NCI-H2081 treated with DMSO at 0.1 percent for 48 hours (cell line): Measurements from ENCODE around the gene ARTN.

Source experiments
- DNase-seq: peaks from one replicate; lab custom pipeline; 2025; lab: John Stamatoyannopoulos, UW

The ARTN gene

DNA sequence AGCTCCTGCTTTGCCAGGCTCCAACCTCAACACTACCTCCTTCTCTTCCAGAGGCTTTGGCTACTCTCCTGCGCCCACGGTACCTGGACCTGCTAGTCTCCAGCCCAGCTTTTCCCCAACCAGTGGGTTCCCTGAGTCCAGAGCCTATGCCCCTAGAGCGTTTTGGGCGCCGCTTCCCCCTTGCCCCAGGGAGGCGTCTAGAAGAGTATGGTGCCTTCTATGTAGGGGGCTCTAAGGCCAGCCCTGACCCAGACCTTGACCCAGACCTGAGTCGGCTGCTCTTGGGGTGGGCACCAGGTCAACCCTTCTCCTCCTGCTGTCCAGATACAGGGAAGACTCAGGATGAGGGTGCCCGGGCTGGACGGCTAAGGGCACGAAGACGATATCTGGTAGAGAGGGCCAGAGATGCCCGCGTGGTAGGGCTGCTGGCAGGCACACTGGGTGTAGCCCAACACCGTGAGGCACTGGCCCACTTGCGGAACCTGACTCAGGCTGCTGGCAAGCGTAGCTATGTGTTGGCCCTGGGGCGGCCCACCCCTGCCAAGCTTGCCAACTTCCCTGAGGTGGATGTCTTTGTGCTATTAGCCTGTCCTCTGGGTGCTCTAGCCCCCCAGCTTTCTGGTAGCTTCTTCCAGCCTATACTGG, 37.9 kb downstream of the ARTN start:
- no peak for DNase-seq

DNA sequence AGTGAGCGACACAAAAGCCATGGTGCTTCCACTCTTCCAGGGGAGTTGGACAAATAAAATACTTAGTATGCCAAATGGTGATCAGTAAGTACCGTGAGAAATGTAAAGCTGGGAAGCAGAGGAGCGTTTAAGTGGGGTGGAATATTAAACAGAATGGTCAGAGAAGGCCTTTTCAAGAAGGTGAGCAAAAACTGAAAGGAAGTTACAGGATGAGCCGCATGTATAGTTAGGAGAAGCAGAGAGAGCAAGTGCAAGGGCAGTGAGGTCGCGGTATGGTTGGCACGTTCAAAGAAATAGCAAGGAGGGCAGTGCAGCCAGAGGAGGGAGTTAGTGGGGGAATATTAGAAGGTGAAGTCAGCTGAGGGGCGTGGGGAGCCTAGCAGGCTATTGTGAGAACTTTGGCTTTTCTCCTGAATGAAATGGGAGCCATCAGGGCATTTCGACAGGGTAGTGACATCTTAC, 40.4 kb downstream of the ARTN start:
- no peak for DNase-seq

DNA sequence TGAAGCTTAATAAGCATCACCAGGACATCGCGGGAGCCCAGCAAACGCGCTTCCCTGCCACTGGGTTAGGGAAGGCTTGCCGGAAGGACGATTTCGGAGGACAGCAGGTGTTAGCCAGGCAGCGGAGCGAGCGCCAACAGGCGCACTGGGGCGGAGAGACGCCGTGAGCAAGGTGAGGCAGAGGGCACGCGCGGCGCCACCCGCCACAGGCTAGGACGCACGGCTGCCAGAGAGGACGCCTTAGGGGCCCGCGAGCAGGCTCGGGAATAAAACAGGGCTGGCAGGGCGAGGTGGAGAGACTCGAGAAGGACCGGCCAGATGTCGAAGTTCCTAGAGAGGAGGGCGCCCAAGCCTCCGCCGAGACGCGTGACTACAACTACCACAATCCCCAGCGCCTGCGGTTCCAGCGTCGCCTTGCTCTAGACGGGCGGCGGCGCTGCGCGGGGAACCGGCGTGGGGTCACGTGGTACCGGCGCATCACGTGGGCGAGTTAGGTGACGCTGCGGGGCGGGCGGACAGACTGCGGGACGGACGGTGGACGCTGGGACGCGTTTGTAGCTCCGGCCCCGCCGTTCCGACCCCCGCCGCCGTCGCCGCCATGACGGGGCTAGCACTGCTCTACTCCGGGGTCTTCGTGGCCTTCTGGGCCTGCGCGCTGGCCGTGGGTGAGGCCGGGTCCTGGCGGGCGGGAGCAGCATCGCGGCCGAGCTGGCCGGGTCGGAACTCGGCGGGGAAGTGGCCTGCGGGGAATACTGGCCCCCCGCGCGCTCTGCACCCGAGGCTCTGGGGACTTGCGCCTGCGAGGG, 41.0 kb downstream of the ARTN start, which contains the start of gene ATP6V0B:
TSS of gene ATP6V0B (plus strand) at position 518 of the 806 bp plus-strand sequence. CDS start at position 599, 81 bp downstream.
- DNase-seq, result peak; percentile 92

DNA sequence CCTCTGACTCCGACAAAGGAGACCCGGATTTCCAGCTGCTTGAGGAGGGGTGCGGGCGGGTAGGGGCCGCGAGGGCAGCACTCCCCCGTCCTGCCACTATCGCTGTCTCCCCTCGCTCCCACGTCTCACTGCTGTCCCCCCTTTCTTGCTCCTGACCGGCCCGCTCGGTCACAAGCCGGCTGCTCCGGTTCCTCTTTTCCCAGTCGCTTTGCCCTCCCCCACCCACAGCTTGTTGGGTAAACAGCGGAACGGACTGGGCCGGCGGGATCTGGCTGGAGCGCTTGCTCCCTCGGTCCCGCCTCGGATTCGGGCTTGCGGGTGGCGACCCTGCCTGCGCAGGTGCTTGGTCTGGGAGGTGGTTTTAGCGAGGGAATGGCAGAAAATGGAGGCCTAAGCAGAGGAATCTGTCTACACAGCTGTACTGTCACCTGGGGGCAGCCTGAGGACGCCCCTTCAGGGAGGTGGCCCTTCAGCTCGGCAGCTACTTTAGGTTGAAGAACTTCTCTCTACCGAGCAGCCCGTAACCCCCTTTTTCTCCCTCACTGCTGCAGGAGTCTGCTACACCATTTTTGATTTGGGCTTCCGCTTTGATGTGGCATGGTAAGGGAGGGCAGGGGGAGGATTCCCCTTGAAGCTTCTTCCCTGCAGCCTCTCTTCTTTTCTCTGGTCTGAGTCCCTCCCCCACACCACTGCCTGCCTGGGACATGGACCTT, 41.8 kb downstream of the ARTN start:
- DNase-seq, result no peak

- no peak for DNase-seq
Measured at GRCh38 chr1:43976045-43976444, 42.4 kb downstream of the ARTN start.

- DNase-seq, result no peak
Measured at GRCh38 chr1:43976890-43977289, 43.3 kb downstream of the ARTN start.

DNA sequence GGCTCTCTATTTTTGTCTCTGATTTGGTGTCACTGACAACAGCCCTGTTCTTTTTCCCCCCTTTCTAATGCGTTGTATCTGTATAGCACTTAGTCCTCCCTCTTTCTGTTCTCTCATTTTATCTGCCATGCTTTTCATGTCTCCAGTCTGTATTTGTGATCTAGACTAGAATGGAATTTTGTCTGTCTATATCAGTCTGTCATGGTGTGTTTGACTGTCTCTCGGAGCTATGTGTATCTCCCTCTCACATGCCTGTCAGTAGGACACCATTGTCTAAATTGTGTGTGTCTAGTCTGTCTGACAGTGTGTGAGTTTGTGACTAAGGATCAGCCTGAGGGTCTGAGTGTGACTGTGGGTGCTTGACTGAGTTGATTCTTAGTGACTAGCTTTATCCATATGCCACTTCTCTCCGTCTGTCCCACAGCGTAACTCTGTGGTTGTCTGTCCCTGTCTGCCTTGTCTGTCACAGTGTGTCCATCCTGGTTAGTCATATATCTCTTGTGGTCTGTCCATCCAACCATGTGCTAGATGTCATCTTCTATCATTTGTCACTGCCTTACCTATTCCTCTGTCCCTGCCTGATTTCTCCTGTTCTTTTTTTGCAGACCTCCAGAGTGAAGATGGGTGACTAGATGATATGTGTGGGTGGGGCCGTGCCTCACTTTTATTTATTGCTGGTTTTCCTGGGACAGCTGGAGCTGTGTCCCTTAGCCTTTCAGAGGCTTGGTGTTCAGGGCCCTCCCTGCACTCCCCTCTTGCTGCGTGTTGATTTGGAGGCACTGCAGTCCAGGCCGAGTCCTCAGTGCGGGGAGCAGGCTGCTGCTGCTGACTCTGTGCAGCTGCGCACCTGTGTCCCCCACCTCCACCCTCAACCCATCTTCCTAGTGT, 44.0 kb downstream of the ARTN start:
- no peak for DNase-seq

DNA sequence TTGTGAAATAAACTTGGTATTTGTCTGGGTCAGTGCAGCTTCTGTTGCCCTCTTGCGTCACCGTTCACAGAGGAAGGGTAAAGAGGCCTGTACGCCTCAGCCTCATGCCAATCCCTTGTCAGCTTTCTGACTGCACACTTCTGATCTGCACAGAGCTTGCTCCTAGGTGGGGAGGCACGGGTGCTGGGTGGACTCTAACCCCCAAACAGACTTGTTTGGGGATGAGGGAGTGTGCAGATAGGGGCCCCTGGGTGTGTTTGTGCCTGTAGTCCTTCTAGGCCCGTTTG, 44.6 kb downstream of the ARTN start:
- DNase-seq, result no peak

GRCh38 chr1:43978551-43979260, 45.1 kb downstream of the ARTN start, which contains the start of gene B4GALT2:
Gene B4GALT2, plus strand, starts transcription at chr1:43979210. Its CDS starts 1,951 bp downstream, at chr1:43981161.
- no peak for DNase-seq

- no peak for DNase-seq
Measured at GRCh38 chr1:43979261-43979527, 45.6 kb downstream of the ARTN start.

DNA sequence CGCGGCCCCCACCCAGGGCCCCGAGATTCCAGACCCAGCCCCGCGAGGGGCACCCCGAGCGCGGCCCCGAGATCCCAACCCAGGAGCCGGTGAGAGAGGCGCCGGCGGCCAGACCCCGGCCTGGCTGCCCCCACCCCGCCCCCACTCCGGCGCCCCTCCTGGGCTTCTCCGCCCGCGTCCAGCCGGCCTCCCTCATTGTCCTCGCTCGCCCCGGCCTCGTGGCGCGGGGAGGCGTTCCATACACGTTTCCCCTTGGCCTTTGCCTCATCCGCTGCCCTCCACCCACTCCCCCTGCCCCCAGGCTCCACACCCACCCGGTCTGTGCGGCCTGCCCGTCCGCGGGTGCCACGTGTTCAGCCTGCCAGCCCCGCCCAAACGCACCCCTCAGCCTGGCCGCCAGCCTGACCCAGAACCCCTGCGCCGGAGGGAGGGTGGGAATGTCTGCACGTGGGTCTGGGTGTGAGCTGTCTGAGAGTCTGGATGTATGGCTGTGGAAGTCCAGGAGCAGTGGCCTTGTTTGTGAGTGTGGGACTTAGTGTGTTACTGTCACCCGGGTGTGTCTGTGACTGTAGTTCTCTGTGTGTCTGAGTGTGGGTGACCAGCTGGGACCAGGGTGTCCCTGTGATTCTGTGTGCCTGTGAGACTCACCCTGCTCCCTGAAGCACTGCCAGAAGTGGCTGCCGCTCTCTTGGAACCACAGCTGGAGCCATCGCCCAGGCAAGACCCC, 46.1 kb downstream of the ARTN start:
- no peak for DNase-seq

- no peak for DNase-seq
Measured at GRCh38 chr1:43980255-43981134, 46.9 kb downstream of the ARTN start.

DNA sequence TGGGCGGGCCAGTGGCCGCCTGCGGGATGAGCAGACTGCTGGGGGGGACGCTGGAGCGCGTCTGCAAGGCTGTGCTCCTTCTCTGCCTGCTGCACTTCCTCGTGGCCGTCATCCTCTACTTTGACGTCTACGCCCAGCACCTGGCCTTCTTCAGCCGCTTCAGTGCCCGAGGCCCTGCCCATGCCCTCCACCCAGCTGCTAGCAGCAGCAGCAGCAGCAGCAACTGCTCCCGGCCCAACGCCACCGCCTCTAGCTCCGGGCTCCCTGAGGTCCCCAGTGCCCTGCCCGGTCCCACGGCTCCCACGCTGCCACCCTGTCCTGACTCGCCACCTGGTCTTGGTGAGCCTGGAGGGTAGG, 47.5 kb downstream of the ARTN start:
- no peak for DNase-seq

GRCh38 chr1:43981636-43982035, 48.0 kb downstream of the ARTN start:
- no peak for DNase-seq

DNA sequence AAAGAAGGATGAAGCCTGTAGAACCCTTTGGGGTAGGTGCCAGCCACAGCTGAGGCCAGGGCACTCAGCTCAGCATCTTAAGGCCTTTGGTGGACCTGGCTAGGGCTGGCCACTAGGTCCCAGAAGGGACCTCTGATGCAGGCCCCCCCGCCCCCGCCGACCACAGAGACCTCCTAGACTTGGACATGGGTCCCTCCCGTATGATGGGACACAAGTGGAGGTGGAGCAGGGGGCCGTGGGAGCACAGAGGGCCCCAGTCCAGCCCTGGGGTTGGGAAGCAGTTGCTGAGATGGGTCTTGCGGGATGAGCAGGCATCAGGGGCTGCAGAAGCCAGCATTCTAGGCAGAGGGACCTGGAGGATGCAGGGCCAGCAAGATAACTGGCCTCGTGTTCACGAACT, 48.6 kb downstream of the ARTN start:
- no peak for DNase-seq

- no peak for DNase-seq
Measured at GRCh38 chr1:43982808-43983207, 49.2 kb downstream of the ARTN start.

DNA sequence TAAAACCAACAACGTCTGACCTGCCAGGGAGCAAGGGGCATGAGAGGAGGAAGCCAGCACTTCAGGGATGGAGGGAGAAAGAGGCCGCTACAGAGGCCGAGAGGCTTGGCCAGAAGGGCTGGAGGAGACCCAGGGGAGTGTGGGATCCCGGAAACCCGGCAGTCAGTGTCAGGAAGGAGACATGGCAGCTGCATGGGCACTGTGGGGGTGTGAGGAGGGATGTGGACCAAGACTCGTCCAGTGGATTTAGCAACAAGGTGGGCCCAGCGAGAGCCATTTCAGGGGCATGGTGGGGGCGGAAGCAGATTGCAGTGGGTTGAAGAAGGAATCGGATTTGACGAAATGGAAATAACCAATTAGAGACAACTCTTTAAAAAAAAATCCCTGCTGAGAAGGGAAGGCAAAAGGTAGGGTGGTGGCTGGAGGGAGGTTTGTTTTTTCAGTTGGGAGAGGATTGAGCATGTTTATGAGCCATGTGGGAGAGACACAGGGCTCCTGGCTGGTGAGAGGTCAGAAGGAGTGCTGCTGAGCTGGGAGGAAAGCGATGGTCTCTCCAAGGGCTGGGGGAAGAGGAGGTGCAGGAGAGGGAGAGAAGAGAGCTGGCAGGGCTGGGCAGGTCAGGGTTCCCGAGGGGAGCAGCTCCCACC, 49.8 kb downstream of the ARTN start:
- no peak for DNase-seq

DNA sequence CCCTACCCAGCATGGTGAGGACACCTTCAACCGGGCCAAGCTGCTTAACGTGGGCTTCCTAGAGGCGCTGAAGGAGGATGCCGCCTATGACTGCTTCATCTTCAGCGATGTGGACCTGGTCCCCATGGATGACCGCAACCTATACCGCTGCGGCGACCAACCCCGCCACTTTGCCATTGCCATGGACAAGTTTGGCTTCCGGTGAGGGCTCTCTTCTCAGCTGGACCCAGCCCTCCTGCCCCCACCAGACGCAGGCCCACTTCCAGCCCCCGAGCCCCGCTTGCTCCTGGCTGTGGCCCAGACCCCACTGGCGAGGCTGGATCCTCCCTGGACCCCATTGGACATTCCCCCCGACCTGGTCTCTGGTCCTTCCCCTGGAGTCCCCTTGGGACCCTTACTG, 51.3 kb downstream of the ARTN start:
- no peak for DNase-seq

DNA sequence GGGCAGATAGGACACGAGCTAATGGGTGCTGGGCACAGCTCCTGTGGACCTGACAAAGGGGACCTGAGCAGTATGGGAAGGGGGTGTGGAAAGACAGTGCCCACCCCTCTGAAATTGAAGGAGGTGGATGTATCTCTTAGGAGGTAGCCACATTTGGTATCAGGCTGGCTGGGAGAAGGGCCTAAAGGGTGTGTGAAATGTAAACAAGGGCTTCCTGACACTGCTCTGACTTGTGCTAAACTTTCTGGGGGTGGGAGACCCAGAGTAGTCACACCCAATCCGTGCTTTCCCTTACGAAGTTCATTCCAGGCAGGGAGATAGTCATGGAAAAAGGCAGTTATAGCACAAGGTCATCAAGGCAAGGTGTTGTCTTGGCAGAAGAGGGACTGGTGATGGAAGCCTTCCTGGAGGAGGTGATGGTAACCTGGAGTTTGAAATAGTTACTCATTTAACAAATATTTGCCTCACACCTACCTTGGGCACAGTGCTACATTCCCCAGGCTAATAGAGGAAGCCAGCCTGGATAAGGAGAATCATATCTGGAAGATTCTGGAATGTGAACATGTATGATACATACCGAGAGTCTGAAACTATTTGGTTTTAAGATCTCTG, 52.5 kb downstream of the ARTN start:
- DNase-seq, result no peak
